PFSK-1 (cell line): ENCODE measurements around the gene FAM124A.

Source experiments
- FOXP2 ChIP-seq: optimal IDR thresholded peaks from 2 replicates; pipeline ENCODE3; 2011; ENCODE audit warnings: borderline replicate concordance, control low read depth, inconsistent platforms; ENCODE audit not compliant: insufficient read depth; ENCODE audit errors: extremely low read length, extremely low read depth
- POLR2AphosphoS5 ChIP-seq: IDR thresholded peaks from 2 replicates; pipeline ENCODE4 v1.6.1; 2012; ENCODE audit warnings: low read depth, mild to moderate bottlenecking, control low read depth, low read length, moderate library complexity
- TAF1 ChIP-seq: IDR thresholded peaks from 2 replicates; pipeline ENCODE4 v1.6.1; 2012; ENCODE audit warnings: low read length, control low read depth, borderline replicate concordance; ENCODE audit not compliant: insufficient read depth

DNA sequence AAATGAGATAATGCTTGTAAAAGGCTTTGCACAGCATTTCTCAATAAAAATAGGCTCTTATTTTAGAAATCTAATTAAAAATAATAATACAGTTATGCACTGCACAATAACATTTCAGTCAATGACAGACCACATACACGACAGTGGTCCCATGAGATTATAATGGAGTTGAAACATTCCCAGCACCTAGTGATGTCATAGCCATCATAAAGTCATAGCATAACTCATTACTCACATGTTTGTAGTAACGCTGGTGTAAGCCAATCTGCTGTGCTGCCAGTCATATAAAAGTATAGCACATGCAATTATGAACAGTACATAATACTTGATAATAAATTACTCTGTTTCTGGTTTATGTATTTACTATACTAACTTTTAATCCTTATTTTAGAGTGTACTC, 104.6 kb downstream of the FAM124A start:
- TF ChIP-seq POLR2AphosphoS5: no peak
- no peak for TF ChIP-seq FOXP2
- no peak for TF ChIP-seq TAF1
